Lower lobe of right lung (tissue), 1 donor: ENCODE data around the gene PIGH. TPM values are rescaled to one million over a fixed set of nuclear protein-coding genes. Genes with fewer than 3 reads are reported as not detected.

ENCODE experiments used
- total RNA-seq: library from RNA; stranded (reverse); fragmentation: NEBNext Ultra II Directional; extraction: Animal tissue kit (Norgen Biotek cat#: 25700); gene quantifications from one replicate; pipeline ENCODE4 v1.2.1, GENCODE V29; 2021
- donor health status: DM: no; HTN: yes; CAD: no; lungs with severe emphysema.

Gene PIGH
- total RNA-seq, 1 donor from 2014 or later: 17.2 TPM

Other genes starting within 250 kb of the PIGH start
- gene ATP6V1D, start 240.5 kb downstream of the PIGH start, total RNA-seq: 79.1 TPM
- gene EIF2S1, start 239.9 kb downstream of the PIGH start, total RNA-seq: 64.7 TPM
- 2.3 TPM for gene PLEK2, start 188.1 kb downstream of the PIGH start, total RNA-seq
- gene TMEM229B, start 111.5 kb downstream of the PIGH start, total RNA-seq: 6.4 TPM
- gene PLEKHH1, start 67.0 kb downstream of the PIGH start, total RNA-seq: 4.6 TPM
- gene ARG2, start 19.7 kb upstream of the PIGH start, total RNA-seq: 0.77 TPM
- gene VTI1B, start 74.4 kb upstream of the PIGH start, total RNA-seq: 108 TPM
- gene RDH11, start 95.5 kb upstream of the PIGH start, total RNA-seq: 50.4 TPM
- gene RDH12, start 101.6 kb upstream of the PIGH start, total RNA-seq: 0.38 TPM
- gene ZFYVE26, start 216.3 kb upstream of the PIGH start, total RNA-seq: 56.7 TPM
- gene RAD51B, start 219.5 kb upstream of the PIGH start, total RNA-seq: 22.2 TPM